Measurements from ENCODE around the gene TANGO6. TPM values are rescaled to one million over a fixed set of nuclear protein-coding genes. Genes with fewer than 3 reads are reported as not detected.

TANGO6 gene
- total and polyA plus RNA-seq, 2 of the 8 experiments (the other 6 are each of a cell fraction or from before 2014, with no cell fraction given), result 5.0 to 19.5 TPM

- peak in 1 of 3 experiments; percentile 19; a peak in 1 of 4 replicates for TF ChIP-seq CTCF (IDR thresholded peaks at IDR 0.05; ENCODE audit: control extremely low read depth in 1 of 3, insufficient read depth in 1 of 3, low read depth in 1 of 3, low read length in 3 of 3)
- TF ChIP-seq TCF12 (IDR thresholded peaks at IDR 0.05; ENCODE audit: low read depth, low read length), result no peak
- TF ChIP-seq EZH2 (IDR thresholded peaks at IDR 0.05; ENCODE audit: low read depth, low read length, severe bottlenecking), result no peak
- no peak for TF ChIP-seq ASH2L (IDR thresholded peaks at IDR 0.05; ENCODE audit: low read length)
- TF ChIP-seq EP300 (IDR thresholded peaks at IDR 0.05; ENCODE audit: borderline replicate concordance in 1 of 2, low read depth in 2 of 2, low read length in 2 of 2), result no peak
- no peak for TF ChIP-seq BCL11A (IDR thresholded peaks at IDR 0.05; ENCODE audit: low read depth in 2 of 2, low read length in 2 of 2)
- TF ChIP-seq TAF7 (optimal IDR thresholded peaks at IDR 0.05; ENCODE audit: borderline replicate concordance, low read depth, low read length), result no peak
- TF ChIP-seq JUND (IDR thresholded peaks at IDR 0.05; ENCODE audit: low read length), result no peak
- TF ChIP-seq CTBP2 (IDR thresholded peaks at IDR 0.05; ENCODE audit: borderline replicate concordance, insufficient read depth, insufficient read length, low read length), result peak; percentile 26
- TF ChIP-seq ATF2 (IDR thresholded peaks at IDR 0.05; ENCODE audit: low read length), result no peak
- no peak for TF ChIP-seq TEAD4 (IDR thresholded peaks at IDR 0.05; ENCODE audit: low read depth, low read length)
- no peak for TF ChIP-seq E2F6 (IDR thresholded peaks at IDR 0.05)
- no peak for TF ChIP-seq HDAC6 (IDR thresholded peaks at IDR 0.05; ENCODE audit: low read depth, low read length)
- TF ChIP-seq YY1 (IDR thresholded peaks at IDR 0.05; ENCODE audit: low read depth, low read length), result no peak; the same call in 1 of the 2 replicates
- no peak for TF ChIP-seq POLR2AphosphoS5 (IDR thresholded peaks at IDR 0.05; ENCODE audit: low read depth, low read length)
- TF ChIP-seq BACH1 (IDR thresholded peaks at IDR 0.05; ENCODE audit: low read length), result no peak
- no peak for TF ChIP-seq SP2 (IDR thresholded peaks at IDR 0.05; ENCODE audit: low read length)
- TF ChIP-seq HDAC2 (IDR thresholded peaks at IDR 0.05; ENCODE audit: borderline replicate concordance in 1 of 2, low read depth in 2 of 2, low read length in 2 of 2), result no peak
Measured at GRCh38 chr16:69108064-69108904, 265.0 kb downstream of the TANGO6 start (continued).
